ENCODE measurements around the gene DHRS13. TPM values are rescaled to one million over a fixed set of nuclear protein-coding genes. Genes with fewer than 3 reads are reported as not detected.
"Not testable (repeated sequence)": the region's sequence is repeated elsewhere in the genome, so short reads cannot be mapped to it uniquely, and the experiment has no call there.

DHRS13 gene
- total and polyA plus RNA-seq, 4 donors, result 5.0 to 91.6 (median 11.0) TPM

DNA sequence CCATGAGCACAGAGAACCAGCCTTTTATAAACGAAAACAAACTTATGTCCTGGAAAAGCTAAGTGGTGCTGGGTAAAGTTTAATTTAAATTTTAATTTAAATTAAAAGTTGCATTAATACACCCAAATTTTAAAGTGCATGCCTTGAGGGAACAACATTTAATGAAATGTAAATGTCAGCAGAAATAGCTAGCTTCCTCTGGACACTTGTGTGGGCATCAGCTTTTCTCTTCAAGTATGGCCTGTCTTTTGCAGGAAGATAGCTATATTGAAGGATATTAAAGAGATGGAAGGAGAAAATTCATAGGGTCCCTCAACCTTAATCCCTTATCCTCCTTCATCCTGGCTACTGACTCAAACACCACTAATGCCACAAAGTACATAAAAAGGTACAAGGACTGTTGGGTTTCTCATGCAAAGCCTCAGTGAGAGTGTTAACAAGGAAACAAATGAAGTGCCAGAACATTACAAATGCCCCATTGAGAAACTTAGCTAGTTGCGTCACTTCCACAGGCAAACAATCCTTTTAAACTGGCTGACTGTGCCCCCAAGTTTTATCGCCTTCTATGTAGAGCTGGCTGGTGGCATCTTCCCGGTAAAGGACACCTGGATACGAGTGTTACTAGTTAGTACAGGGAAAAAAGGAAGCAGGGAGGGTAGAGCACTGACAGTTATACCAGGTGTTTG lies 34.3 kb upstream of the DHRS13 start (continued):
- no peak for TF ChIP-seq TAF1 (conservative IDR thresholded peaks at IDR 0.05)

DNA sequence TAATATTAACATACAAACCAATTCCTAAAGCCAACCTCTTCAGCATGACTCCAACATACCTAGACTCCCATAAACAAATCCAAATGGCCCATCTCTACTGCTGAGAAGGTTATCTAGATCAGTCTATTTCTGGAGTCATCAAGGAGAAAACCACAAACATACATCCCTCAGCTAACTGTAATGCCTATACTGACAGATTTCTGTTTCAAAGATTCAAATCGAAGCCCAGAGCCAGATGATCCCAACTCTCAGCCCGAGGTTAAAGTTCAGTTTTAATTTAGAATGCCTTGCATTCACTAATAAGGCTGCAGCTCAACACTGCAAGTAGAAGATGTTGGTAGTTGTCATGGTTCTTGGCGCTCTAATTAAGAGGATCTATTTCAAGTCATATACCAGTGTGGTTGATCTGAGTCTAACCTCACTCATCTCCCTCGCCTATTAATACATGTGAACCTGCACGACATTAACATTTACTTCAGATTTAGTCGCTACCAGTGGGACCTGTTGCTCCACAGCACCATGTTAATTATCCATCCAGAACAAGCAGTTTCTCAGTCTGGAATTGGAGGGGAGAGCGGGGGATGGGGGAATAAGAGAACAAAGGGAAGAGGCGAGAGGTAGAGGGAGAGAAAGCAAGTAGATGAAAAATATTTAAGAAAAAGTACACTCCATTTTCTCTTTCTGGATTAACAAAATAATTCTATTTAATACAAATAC lies 33.0 kb upstream of the DHRS13 start:
- no peak overlapping the region for H3K4me3 ChIP-seq (ENCODE audit: low read depth in 1 of 3, low read length in 3 of 3)
- no peaks in the 10 kb centered on the region for H3K9me3 ChIP-seq (ENCODE audit: control insufficient read depth in 4 of 4, low read length in 3 of 4)
- H3K27me3 ChIP-seq (ENCODE audit: control insufficient read depth in 4 of 4, insufficient read depth in 4 of 4, low read length in 3 of 4), result no peaks in the 10 kb centered on the region
- H3K4me1 ChIP-seq (ENCODE audit: control insufficient read depth in 4 of 4, insufficient read depth in 4 of 4, low read length in 3 of 4), result peaks cover 20 to 49% (median 44%) of the 10 kb centered on the region in 4 donors
- peak; percentile 24 for TF ChIP-seq SP1 (IDR thresholded peaks at IDR 0.05)
- TF ChIP-seq HNF4A (conservative IDR thresholded peaks at IDR 0.05), result peak; percentile 33 to 47
- no peak for TF ChIP-seq GABPA (IDR thresholded peaks at IDR 0.05 in 1 of 2, conservative IDR thresholded peaks at IDR 0.05 in 1 of 2)
- TF ChIP-seq, protein P1, sequence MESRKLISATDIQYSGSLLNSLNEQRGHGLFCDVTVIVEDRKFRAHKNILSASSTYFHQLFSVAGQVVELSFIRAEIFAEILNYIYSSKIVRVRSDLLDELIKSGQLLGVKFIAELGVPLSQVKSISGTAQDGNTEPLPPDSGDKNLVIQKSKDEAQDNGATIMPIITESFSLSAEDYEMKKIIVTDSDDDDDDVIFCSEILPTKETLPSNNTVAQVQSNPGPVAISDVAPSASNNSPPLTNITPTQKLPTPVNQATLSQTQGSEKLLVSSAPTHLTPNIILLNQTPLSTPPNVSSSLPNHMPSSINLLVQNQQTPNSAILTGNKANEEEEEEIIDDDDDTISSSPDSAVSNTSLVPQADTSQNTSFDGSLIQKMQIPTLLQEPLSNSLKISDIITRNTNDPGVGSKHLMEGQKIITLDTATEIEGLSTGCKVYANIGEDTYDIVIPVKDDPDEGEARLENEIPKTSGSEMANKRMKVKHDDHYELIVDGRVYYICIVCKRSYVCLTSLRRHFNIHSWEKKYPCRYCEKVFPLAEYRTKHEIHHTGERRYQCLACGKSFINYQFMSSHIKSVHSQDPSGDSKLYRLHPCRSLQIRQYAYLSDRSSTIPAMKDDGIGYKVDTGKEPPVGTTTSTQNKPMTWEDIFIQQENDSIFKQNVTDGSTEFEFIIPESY (IDR thresholded peaks at IDR 0.05), result no peak
- TF ChIP-seq, protein P2, sequence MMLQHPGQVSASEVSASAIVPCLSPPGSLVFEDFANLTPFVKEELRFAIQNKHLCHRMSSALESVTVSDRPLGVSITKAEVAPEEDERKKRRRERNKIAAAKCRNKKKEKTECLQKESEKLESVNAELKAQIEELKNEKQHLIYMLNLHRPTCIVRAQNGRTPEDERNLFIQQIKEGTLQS (IDR thresholded peaks at IDR 0.05), result no peak
- H3K36me3 ChIP-seq (ENCODE audit: control insufficient read depth in 4 of 4, insufficient read depth in 3 of 4, low read depth in 1 of 4, low read length in 3 of 4), result peaks cover 0 to 5% (median 0%) of the 10 kb centered on the region in 4 donors
- 71% methylated on average over 8 of the region's 8 CpGs for WGBS
- no peak for DNase-seq (ENCODE audit: low spot score)
- H3K9ac ChIP-seq (ENCODE audit: low read depth in 1 of 2, low read length in 2 of 2), result no peak overlapping the region
- H3K27ac ChIP-seq (ENCODE audit: low read depth in 1 of 2, low read length in 2 of 2), result peak overlapping the region in 1 of 2 donors; percentile 90

DNA sequence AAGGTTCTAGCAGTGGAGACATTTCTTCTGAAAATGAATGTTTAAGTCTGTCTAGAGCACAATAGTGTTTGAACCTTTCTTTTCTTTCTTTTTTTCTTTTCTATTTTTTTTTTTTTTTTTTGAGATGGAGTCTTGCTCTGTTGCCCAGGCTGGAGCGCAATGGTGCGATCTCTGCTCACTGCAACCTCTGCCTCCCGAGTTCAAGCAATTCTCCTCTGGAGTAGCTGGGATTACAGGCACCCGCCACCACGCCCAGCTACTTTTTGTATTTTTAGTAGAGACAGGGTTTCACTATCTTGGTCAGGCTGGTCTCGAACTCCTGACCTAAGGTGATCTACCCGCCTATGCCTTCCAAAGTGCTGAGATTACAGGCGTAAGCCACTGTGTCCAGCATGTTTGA lies 31.6 kb upstream of the DHRS13 start:
- 97% methylated on average over 8 of the region's 8 CpGs for WGBS
- not testable (repeated sequence) for H3K36me3 ChIP-seq (ENCODE audit: control insufficient read depth in 4 of 4, insufficient read depth in 3 of 4, low read depth in 1 of 4, low read length in 3 of 4); DNase-seq (ENCODE audit: low spot score); H3K27ac ChIP-seq (ENCODE audit: low read depth in 1 of 2, low read length in 2 of 2); H3K9me3 ChIP-seq (ENCODE audit: control insufficient read depth in 4 of 4, low read length in 3 of 4); H3K9ac ChIP-seq (ENCODE audit: low read depth in 1 of 2, low read length in 2 of 2); H3K4me3 ChIP-seq (ENCODE audit: low read depth in 1 of 3, low read length in 3 of 3); H3K27me3 ChIP-seq (ENCODE audit: control insufficient read depth in 4 of 4, insufficient read depth in 4 of 4, low read length in 3 of 4)
- peaks cover 17 to 39% (median 33%) of the 10 kb centered on the region in 4 donors for H3K4me1 ChIP-seq (ENCODE audit: control insufficient read depth in 4 of 4, insufficient read depth in 4 of 4, low read length in 3 of 4)

DNA sequence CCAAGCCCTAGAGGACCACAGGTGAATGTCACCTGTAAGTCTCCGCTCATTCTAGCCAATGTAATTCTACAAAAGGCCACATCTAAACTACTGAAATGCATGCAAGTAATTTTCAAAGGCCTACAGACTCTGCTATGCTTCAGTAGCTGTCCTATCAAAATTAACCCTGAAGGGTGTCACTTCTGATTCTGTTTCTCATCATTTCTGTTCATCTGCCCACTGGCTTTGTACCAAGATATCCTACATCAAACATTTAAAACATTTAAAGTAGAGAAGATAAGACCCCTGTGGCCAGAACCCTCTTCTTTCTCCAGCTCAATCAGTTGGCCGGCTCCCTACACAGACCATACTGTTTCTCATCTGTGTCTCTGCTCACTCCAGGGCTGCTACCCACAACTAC lies 26.9 kb upstream of the DHRS13 start:
- H3K27ac ChIP-seq (ENCODE audit: low read depth in 1 of 2, low read length in 2 of 2), result no peak overlapping the region
- no peak for DNase-seq (ENCODE audit: low spot score)
- WGBS, result 97% methylated on average over 2 of the region's 2 CpGs
- H3K4me3 ChIP-seq (ENCODE audit: low read depth in 1 of 3, low read length in 3 of 3), result no peak overlapping the region
- peaks cover 0 to 10% (median 5%) of the 10 kb centered on the region in 4 donors for H3K36me3 ChIP-seq (ENCODE audit: control insufficient read depth in 4 of 4, insufficient read depth in 3 of 4, low read depth in 1 of 4, low read length in 3 of 4)
- H3K4me1 ChIP-seq (ENCODE audit: control insufficient read depth in 4 of 4, insufficient read depth in 4 of 4, low read length in 3 of 4), result peaks cover 0 to 6% (median 0%) of the 10 kb centered on the region in 4 donors
- TF ChIP-seq YY1 (IDR thresholded peaks at IDR 0.05) (no peak), TAF1 (conservative IDR thresholded peaks at IDR 0.05) (no peak), HNF4G (IDR thresholded peaks at IDR 0.05) (no peak), JUND (IDR thresholded peaks at IDR 0.05) (no peak), RAD21 (IDR thresholded peaks at IDR 0.05) (no peak), GABPA (IDR thresholded peaks at IDR 0.05 in 1 of 2, conservative IDR thresholded peaks at IDR 0.05 in 1 of 2) (no peak)
- TF ChIP-seq, protein P3, sequence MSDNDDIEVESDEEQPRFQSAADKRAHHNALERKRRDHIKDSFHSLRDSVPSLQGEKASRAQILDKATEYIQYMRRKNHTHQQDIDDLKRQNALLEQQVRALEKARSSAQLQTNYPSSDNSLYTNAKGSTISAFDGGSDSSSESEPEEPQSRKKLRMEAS (IDR thresholded peaks at IDR 0.05), result no peak
- TF ChIP-seq, protein P4, sequence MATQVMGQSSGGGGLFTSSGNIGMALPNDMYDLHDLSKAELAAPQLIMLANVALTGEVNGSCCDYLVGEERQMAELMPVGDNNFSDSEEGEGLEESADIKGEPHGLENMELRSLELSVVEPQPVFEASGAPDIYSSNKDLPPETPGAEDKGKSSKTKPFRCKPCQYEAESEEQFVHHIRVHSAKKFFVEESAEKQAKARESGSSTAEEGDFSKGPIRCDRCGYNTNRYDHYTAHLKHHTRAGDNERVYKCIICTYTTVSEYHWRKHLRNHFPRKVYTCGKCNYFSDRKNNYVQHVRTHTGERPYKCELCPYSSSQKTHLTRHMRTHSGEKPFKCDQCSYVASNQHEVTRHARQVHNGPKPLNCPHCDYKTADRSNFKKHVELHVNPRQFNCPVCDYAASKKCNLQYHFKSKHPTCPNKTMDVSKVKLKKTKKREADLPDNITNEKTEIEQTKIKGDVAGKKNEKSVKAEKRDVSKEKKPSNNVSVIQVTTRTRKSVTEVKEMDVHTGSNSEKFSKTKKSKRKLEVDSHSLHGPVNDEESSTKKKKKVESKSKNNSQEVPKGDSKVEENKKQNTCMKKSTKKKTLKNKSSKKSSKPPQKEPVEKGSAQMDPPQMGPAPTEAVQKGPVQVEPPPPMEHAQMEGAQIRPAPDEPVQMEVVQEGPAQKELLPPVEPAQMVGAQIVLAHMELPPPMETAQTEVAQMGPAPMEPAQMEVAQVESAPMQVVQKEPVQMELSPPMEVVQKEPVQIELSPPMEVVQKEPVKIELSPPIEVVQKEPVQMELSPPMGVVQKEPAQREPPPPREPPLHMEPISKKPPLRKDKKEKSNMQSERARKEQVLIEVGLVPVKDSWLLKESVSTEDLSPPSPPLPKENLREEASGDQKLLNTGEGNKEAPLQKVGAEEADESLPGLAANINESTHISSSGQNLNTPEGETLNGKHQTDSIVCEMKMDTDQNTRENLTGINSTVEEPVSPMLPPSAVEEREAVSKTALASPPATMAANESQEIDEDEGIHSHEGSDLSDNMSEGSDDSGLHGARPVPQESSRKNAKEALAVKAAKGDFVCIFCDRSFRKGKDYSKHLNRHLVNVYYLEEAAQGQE (IDR thresholded peaks at IDR 0.05), result no peak
- TF ChIP-seq, protein P5, sequence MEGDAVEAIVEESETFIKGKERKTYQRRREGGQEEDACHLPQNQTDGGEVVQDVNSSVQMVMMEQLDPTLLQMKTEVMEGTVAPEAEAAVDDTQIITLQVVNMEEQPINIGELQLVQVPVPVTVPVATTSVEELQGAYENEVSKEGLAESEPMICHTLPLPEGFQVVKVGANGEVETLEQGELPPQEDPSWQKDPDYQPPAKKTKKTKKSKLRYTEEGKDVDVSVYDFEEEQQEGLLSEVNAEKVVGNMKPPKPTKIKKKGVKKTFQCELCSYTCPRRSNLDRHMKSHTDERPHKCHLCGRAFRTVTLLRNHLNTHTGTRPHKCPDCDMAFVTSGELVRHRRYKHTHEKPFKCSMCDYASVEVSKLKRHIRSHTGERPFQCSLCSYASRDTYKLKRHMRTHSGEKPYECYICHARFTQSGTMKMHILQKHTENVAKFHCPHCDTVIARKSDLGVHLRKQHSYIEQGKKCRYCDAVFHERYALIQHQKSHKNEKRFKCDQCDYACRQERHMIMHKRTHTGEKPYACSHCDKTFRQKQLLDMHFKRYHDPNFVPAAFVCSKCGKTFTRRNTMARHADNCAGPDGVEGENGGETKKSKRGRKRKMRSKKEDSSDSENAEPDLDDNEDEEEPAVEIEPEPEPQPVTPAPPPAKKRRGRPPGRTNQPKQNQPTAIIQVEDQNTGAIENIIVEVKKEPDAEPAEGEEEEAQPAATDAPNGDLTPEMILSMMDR (IDR thresholded peaks at IDR 0.05; ENCODE audit: low read depth, low read length, missing input control), result no peak
- H3K27me3 ChIP-seq (ENCODE audit: control insufficient read depth in 4 of 4, insufficient read depth in 4 of 4, low read length in 3 of 4), result no peaks in the 10 kb centered on the region
- H3K9me3 ChIP-seq (ENCODE audit: control insufficient read depth in 4 of 4, low read length in 3 of 4), result no peaks in the 10 kb centered on the region
- H3K9ac ChIP-seq (ENCODE audit: low read depth in 1 of 2, low read length in 2 of 2), result no peak overlapping the region
